OCI-LY7 (cell line): ENCODE data around the gene UTS2B. TPM values are rescaled to one million over a fixed set of nuclear protein-coding genes. Genes with fewer than 3 reads are reported as not detected.

Experiments
- BruUV-seq: library from RNA; stranded (reverse); fragments of 400-500 nt; replicated peaks from 2 replicates; lab custom pipeline; 2021; lab: Mats Ljungman, UMichigan
- CTCF ChIA-PET: fragments of 300-600 bp; sonication (Branson Sonifier 250); formaldehyde crosslinking; loops from one replicate; lab custom pipeline; 2022; ENCODE audit warnings: antibody characterized with exemption; ENCODE audit not compliant: unreplicated experiment; lab: Charles Lee
- POLR2A ChIA-PET: fragments of 300-600 bp; sonication (Branson Sonifier 250); formaldehyde crosslinking; loops from one replicate; lab custom pipeline; 2022; ENCODE audit warnings: antibody characterized with exemption; lab: Charles Lee
- DNase-seq: peaks from one replicate; pipeline ENCODE4 v3.0.0-alpha.2; 2015; ENCODE audit warnings: low spot score
- H2AFZ ChIP-seq: fragments of 200-600 bp; sonication (generic), shearing (Covaris generic); 2 replicates; pipeline ENCODE4 v1.6.1; 2014; ENCODE audit warnings: mild to moderate bottlenecking, antibody characterized with exemption, low read length, moderate library complexity
- H3K27ac ChIP-seq: fragments of 200-600 bp; sonication (generic); 2 replicates; pipeline ENCODE4 v1.5.1; 2014; ENCODE audit warnings: mixed run types, low read depth, mild to moderate bottlenecking, moderate library complexity, low read length, inconsistent platforms; ENCODE audit not compliant: poor library complexity, severe bottlenecking
- H3K36me3 ChIP-seq: fragments of 200-600 bp; sonication (generic); 2 replicates; pipeline ENCODE4 v1.6.1; 2014; ENCODE audit warnings: mild to moderate bottlenecking, antibody characterized with exemption, low read length, moderate library complexity, mixed read lengths; ENCODE audit not compliant: insufficient read depth
- H3K4me1 ChIP-seq: fragments of 200-600 bp; sonication (generic); 2 replicates; pipeline ENCODE4 v1.5.1; 2014; ENCODE audit warnings: mild to moderate bottlenecking, low read length; ENCODE audit not compliant: insufficient read depth, poor library complexity, severe bottlenecking
- H3K4me2 ChIP-seq: fragments of 200-600 bp; sonication (generic); 2 replicates; pipeline ENCODE4 v1.6.1; 2014; ENCODE audit warnings: mild to moderate bottlenecking, low read length
- H3K4me3 ChIP-seq: fragments of 200-600 bp; sonication (generic); 2 replicates; pipeline ENCODE4 v1.5.1; 2014; ENCODE audit warnings: mild to moderate bottlenecking, low read depth, low read length; ENCODE audit not compliant: poor library complexity, severe bottlenecking
- H3K79me2 ChIP-seq: fragments of 200-600 bp; sonication (generic); 2 replicates; pipeline ENCODE4 v1.6.1; 2016; ENCODE audit warnings: low read depth, mild to moderate bottlenecking, low read length, moderate library complexity, mixed read lengths; ENCODE audit not compliant: insufficient read depth
- H3K9me2 ChIP-seq: fragments of 200-600 bp; sonication (generic); 2 replicates; pipeline ENCODE4 v1.6.1; 2016; ENCODE audit warnings: mild to moderate bottlenecking, low read length, mixed read lengths; ENCODE audit not compliant: insufficient read depth
- H3K9me3 ChIP-seq: fragments of 200-600 bp; sonication (generic); 2 replicates; pipeline ENCODE4 v1.6.1; 2014; ENCODE audit warnings: mild to moderate bottlenecking, mixed run types, low read length, mixed read lengths
- H4K20me1 ChIP-seq: fragments of 200-600 bp; sonication (generic); 2 replicates; pipeline ENCODE4 v1.6.1; 2014; ENCODE audit warnings: mild to moderate bottlenecking, antibody characterized with exemption, low read length, moderate library complexity, mixed read lengths; ENCODE audit not compliant: insufficient read depth
- CTCF ChIP-seq: fragments of 200-600 bp; sonication (generic); conservative IDR thresholded peaks from 2 replicates; pipeline ENCODE4 v1.5.1; 2014; ENCODE audit warnings: mild to moderate bottlenecking, antibody characterized with exemption, low read length, moderate library complexity, mixed read lengths
- EZH2phosphoT487 ChIP-seq: fragments of 200-600 bp; sonication (generic); IDR thresholded peaks from 2 replicates; pipeline ENCODE4 v1.6.1; 2018; ENCODE audit warnings: low read depth, borderline replicate concordance, mild to moderate bottlenecking, mixed run types, antibody characterized with exemption, low read length, moderate library complexity, mixed read lengths
- intact Hi-C: fragments of 100-400 bp; cut with micrococcal nuclease; formaldehyde crosslinking; loops from one replicate; pipeline ENCODE4 v1.10.0; 2022; ENCODE audit not compliant: unreplicated experiment
- total RNA-seq, 2 experiments: library from RNA; depleted of rRNA in 1 of 2; stranded (reverse); fragments of >200 nt in 1 of 2; shearing (Covaris generic) in 1 of 2; gene quantifications; 2 replicates each; pipeline ENCODE4 v1.2.3, GENCODE V29; 2014 to 2022

The UTS2B gene
- total RNA-seq, 2 experiments from 2014 or later = 0.92 to 1.1 TPM

DNA sequence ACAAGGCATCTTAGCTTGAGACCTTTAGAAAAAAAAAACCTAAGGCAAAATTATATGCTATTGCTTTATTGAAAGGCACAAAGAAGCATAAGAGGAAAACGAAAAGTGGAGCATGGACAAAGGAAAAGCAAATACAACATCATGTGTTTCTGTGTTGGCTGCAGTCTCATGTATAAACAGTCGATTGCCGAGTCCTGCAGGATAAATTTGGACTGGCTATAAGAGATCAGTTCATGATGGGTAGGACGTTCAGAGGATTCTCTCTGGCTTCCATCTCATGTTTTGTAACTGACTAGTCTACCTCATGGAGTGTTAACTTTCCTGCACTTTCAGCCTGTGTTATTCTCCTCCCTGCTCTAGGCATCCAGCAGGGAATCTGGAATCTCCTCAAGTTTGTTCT lies 23.0 kb downstream of the UTS2B start:
- no peak overlapping the region for H3K4me3 ChIP-seq
- H3K9me2 ChIP-seq = no peaks in the 10 kb centered on the region
- H3K79me2 ChIP-seq = no peaks in the 10 kb centered on the region
- no TSS peak for BruUV-seq
- H4K20me1 ChIP-seq = no peaks in the 10 kb centered on the region
- TF ChIP-seq CTCF (no peak), EZH2phosphoT487 (no peak)
- H3K27ac ChIP-seq = no peak overlapping the region
- no peaks in the 10 kb centered on the region for H3K36me3 ChIP-seq
- intact Hi-C loops = no loop called here
- no peak overlapping the region for H3K4me2 ChIP-seq
- ChIA-PET CTCF (no interaction called here), POLR2A (no interaction called here)
- DNase-seq = no peak
- H2AFZ ChIP-seq = no peak overlapping the region
- no peaks in the 10 kb centered on the region for H3K9me3 ChIP-seq
- peaks cover 4% of the 10 kb centered on the region for H3K4me1 ChIP-seq

DNA sequence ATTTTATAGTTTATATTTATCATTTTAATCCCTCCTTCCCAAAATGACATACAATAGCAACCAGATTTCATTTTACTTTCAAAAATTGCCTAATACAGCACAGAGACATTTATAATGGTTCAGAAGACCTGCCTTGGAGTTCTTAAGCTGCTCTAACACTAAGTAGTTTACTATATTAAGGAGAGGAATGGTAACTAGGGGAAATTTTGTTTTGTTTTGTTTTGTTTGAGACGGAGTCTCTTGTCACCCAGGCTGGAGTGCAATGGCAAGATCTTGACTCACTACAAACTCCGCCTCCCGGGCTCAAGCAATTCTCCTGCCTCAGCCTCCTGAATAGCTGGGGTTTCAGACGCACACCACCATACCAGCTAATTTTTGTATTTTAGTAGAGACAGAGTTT lies 23.9 kb downstream of the UTS2B start:
- Histone ChIP-seq H4K20me1 (no peaks in the 10 kb centered on the region), H2AFZ (no peak overlapping the region), H3K4me2 (no peak overlapping the region), H3K9me3 (no peaks in the 10 kb centered on the region), H3K27ac (no peak overlapping the region), H3K79me2 (no peaks in the 10 kb centered on the region), H3K4me3 (no peak overlapping the region), H3K4me1 (peaks cover 13% of the 10 kb centered on the region), H3K36me3 (no peaks in the 10 kb centered on the region), H3K9me2 (no peaks in the 10 kb centered on the region)
- ChIA-PET CTCF (no interaction called here), POLR2A (no interaction called here)
- no TSS peak for BruUV-seq
- intact Hi-C loops = no loop called here
- TF ChIP-seq EZH2phosphoT487 = no peak
- no peak for TF ChIP-seq CTCF
- no peak for DNase-seq

DNA sequence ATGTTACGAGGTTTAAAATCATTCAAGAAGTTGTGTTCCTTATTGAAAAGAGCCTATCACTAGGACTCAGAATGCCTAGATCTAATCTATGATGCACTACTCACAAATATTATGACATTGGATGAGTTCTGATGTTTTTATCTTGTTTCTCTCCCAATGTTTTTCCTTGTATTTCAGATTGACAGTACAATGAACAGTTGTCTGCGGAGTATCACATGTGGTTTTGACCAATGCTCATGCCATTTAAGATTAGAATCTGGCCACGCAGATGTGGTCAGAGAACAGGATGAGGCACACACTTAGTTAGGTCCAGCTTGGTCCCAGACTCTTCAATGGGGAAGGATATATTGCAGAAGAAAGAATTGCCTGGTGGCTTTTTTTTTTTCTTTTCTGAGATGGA lies 26.7 kb downstream of the UTS2B start:
- H3K9me3 ChIP-seq = peaks cover 6% of the 10 kb centered on the region; the same call in 1 of the 2 replicates
- H3K9me2 ChIP-seq = no peaks in the 10 kb centered on the region
- peaks cover 39% of the 10 kb centered on the region for H3K4me1 ChIP-seq
- no peak for DNase-seq
- TF ChIP-seq EZH2phosphoT487 = no peak
- no peak for TF ChIP-seq CTCF
- no peaks in the 10 kb centered on the region for H3K79me2 ChIP-seq
- intact Hi-C loops = no loop called here
- H4K20me1 ChIP-seq = no peaks in the 10 kb centered on the region
- CTCF ChIA-PET = no interaction called here
- H3K4me3 ChIP-seq = no peak overlapping the region
- peak overlapping the region; percentile 85; the same call in 1 of the 2 replicates for H2AFZ ChIP-seq
- H3K27ac ChIP-seq = no peak overlapping the region
- POLR2A ChIA-PET = interaction anchor here (2.0 kb wide), 1 partner anchor 15 kb away, joined by 5 read pairs; no protein-coding TSS in a partner anchor
- BruUV-seq = no TSS peak
- H3K36me3 ChIP-seq = peaks cover 7% of the 10 kb centered on the region; the same call in 1 of the 2 replicates
- no peak overlapping the region for H3K4me2 ChIP-seq
